ENCODE data around the gene TUBGCP2.

TUBGCP2 gene

GRCh38 chr10:133336118-133336576, 27.5 kb upstream of the TUBGCP2 start:
- no peak for DNase-seq
- TF ChIP-seq POLR2A (IDR thresholded peaks at IDR 0.05; ENCODE audit: low read length) (no peak), GATA1 (IDR thresholded peaks at IDR 0.05; ENCODE audit: low read depth, low read length) (no peak)

GRCh38 chr10:133335246-133336117, 26.8 kb upstream of the TUBGCP2 start:
- DNase-seq, result peak; percentile 66 to 70
- TF ChIP-seq GATA1 (IDR thresholded peaks at IDR 0.05; ENCODE audit: low read depth, low read length), result no peak
- TF ChIP-seq POLR2A (IDR thresholded peaks at IDR 0.05; ENCODE audit: low read length), result no peak

GRCh38 chr10:133334503-133335245, 26.0 kb upstream of the TUBGCP2 start:
- no peak for TF ChIP-seq POLR2A (IDR thresholded peaks at IDR 0.05; ENCODE audit: low read length)
- no peak for TF ChIP-seq GATA1 (IDR thresholded peaks at IDR 0.05; ENCODE audit: low read depth, low read length)
- DNase-seq, result no peak

GRCh38 chr10:133332936-133333699, 24.4 kb upstream of the TUBGCP2 start:
- no peak for TF ChIP-seq GATA1 (IDR thresholded peaks at IDR 0.05; ENCODE audit: low read depth, low read length)
- no peak for TF ChIP-seq POLR2A (IDR thresholded peaks at IDR 0.05; ENCODE audit: low read length)
- DNase-seq, result no peak

GRCh38 chr10:133329491-133330202, 21.0 kb upstream of the TUBGCP2 start:
- TF ChIP-seq POLR2A (IDR thresholded peaks at IDR 0.05; ENCODE audit: low read length), result no peak
- TF ChIP-seq GATA1 (IDR thresholded peaks at IDR 0.05; ENCODE audit: low read depth, low read length), result no peak

GRCh38 chr10:133328358-133329343, 20.0 kb upstream of the TUBGCP2 start:
- no peak for DNase-seq
- TF ChIP-seq GATA1 (IDR thresholded peaks at IDR 0.05; ENCODE audit: low read depth, low read length), result no peak
- no peak for TF ChIP-seq POLR2A (IDR thresholded peaks at IDR 0.05; ENCODE audit: low read length)

More at GRCh38 chr10:133329491-133330202, 21.0 kb upstream of the TUBGCP2 start:
- peak; percentile 78 to 88 for DNase-seq

- DNase-seq, result no peak
- TF ChIP-seq GATA1 (IDR thresholded peaks at IDR 0.05; ENCODE audit: low read depth, low read length), result no peak
Measured at GRCh38 chr10:133327651-133328357, 19.1 kb upstream of the TUBGCP2 start.

GRCh38 chr10:133326745-133327650, 18.3 kb upstream of the TUBGCP2 start:
- no peak for DNase-seq
- no peak for TF ChIP-seq POLR2A (IDR thresholded peaks at IDR 0.05; ENCODE audit: low read length)
- TF ChIP-seq GATA1 (IDR thresholded peaks at IDR 0.05; ENCODE audit: low read depth, low read length), result no peak

- TF ChIP-seq POLR2A (IDR thresholded peaks at IDR 0.05; ENCODE audit: low read length) (no peak), GATA1 (IDR thresholded peaks at IDR 0.05; ENCODE audit: low read depth, low read length) (no peak)
- no peak for DNase-seq
Measured at GRCh38 chr10:133326223-133326551, 17.5 kb upstream of the TUBGCP2 start.

- TF ChIP-seq POLR2A (IDR thresholded peaks at IDR 0.05; ENCODE audit: low read length) (no peak), GATA1 (IDR thresholded peaks at IDR 0.05; ENCODE audit: low read depth, low read length) (no peak)
- peak in 1 of 2 experiments; percentile 17 for DNase-seq
Measured at GRCh38 chr10:133325440-133326222, 17.0 kb upstream of the TUBGCP2 start.

Measured in erythroblast (primary cell).